GM19351 (cell line): Measurements from ENCODE around the gene CLSTN3.

Source experiments
- ATAC-seq: cut with Tn5 transposase; IDR thresholded peaks from one replicate; pipeline ENCODE4 v1.9.1; 2021; ENCODE audit warnings: mild to moderate bottlenecking, moderate library complexity; ENCODE audit not compliant: unreplicated experiment

Gene CLSTN3

DNA sequence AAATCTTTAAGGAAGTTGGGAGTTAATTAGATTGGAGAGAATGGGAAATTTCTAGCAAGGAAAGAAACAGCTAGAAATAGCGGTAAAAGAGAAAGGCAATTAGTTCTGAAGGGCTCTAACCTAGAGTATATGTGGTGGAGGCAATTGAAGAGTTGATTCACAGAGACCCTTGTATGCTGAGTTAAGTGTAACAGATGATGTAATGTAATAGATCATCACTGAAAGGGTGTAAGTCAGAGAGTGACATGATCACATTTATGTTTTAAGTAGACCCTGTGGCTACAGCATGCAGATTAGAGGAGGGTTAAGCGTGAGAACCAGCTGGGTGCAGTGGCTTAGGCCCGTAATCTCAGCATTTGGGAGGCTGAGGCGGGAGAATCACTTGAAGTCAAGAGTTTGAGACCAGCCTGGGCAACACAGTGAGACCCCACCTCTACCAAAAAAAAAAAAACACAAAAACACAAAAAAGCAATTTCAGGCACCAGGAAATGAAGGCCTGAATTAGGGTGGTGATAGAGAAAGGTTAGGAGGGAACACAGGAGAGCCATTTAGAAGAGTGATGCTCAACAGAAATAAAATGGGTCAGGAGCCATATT lies 4.4 kb upstream of the CLSTN3 start:
- ATAC-seq, result no peak

DNA sequence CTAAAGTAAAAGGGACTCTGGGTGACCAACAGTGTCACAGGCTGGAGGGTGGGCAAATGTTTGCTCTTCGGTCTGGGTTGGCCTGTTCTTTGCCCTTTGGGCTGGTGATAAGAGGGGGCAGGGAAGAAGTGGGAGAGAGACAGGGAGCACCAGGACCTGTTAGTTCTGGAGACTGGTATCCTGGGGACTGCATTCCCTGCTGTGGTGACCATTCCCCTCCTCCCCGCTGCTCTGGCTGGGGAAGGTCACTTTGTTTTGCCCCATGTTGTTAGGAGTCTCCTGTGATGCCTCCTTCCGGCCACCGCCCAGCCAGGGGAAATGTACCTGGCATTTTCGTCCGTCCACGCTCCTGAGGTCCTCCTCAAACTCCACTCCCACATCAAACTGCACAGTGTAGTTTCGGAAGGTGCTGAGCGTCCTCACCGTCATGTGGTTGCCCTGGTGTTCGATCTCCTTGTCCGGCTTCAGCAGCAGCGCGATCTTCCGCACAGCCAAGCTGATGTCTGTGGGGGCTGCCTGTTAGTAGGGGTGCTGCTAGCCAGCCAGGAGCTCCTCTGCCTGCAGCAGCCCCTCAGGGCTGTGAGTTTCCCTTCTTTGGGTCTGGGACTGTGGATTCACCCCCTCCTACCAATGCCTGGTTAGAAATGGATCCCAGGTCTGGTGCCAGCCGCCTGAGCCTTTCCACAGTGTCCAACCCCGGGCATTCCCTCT lies 2.1 kb upstream of the CLSTN3 start:
- no peak for ATAC-seq

GRCh38 chr12:7128681-7129286 lies 1.4 kb upstream of the CLSTN3 start, which contains the start of gene RBP5:
Gene RBP5 (minus strand): TSS chr12:7128889. CDS start chr12:7128775, 114 bp downstream.
- no peak for ATAC-seq

- ATAC-seq, result peak; percentile 21
These were observed 792 bp upstream of the CLSTN3 start for GRCh38 chr12:7129287-7129871.

DNA sequence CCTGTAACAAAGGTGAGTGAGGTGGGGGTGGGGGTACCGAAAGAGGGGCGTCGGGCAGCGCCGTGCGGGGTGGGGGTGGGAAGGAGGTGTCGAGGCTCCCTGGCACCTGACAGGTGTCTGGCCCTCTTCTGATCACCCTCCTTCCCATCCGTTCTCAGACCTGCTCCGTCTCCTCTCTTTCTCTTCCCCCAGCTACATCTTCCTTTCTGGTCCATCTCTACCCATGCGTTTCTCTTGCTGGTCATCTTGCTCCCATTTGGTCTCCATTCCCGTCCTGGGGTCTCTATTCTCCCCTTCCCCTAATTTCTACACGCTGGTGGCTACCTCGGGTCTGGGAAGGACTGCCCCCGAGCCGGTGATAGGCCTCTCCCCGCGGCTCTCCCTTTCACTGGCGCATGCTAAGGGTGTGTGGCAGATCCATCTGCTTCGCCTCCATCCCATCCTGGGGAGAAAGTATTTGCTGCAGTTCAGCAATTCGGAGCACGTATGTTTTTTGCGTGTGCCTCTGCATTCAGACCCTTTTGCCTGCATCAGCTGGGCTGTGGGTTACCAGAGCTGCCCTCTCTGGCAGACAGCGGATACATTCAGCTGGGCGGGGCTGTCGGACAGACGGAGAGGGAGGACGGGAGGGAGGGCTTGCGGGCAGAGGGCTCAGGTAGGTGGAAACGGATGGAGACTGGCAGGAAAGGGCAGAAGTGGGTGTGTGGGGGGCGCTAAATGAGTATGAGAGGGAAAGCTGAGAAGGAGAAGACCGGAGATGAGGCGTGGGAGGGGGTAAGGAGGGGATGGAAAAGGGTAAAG lies 730 bp downstream of the CLSTN3 start:
- ATAC-seq, result peak; percentile 33

- ATAC-seq, result no peak
These were observed 1.3 kb downstream of the CLSTN3 start for GRCh38 chr12:7131502-7131866.

GRCh38 chr12:7134396-7135166 lies 4.4 kb downstream of the CLSTN3 start:
- no peak for ATAC-seq

DNA sequence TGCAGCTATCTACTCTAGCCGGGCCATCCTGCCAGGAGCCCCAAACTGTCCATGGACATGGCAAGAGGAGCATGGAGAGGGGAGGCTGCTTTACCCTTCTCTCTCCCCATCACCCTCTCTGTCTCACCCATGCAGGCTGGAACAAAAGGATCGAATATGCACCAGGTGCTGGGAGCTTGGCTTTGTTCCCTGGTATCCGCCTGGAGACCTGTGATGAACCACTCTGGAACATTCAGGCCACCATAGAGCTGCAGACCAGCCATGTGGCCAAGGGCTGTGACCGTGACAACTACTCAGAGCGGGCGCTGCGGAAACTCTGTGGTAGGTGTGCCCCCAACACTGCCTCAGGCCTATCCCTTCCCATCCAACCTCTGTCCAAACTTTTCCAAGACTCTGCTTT lies 5.9 kb downstream of the CLSTN3 start:
- no peak for ATAC-seq

- ATAC-seq, result no peak
These were observed 6.5 kb downstream of the CLSTN3 start for GRCh38 chr12:7136676-7137075.

GRCh38 chr12:7137908-7138307 lies 7.7 kb downstream of the CLSTN3 start:
- no peak for ATAC-seq

GRCh38 chr12:7139200-7139599 lies 9.0 kb downstream of the CLSTN3 start:
- no peak for ATAC-seq

DNA sequence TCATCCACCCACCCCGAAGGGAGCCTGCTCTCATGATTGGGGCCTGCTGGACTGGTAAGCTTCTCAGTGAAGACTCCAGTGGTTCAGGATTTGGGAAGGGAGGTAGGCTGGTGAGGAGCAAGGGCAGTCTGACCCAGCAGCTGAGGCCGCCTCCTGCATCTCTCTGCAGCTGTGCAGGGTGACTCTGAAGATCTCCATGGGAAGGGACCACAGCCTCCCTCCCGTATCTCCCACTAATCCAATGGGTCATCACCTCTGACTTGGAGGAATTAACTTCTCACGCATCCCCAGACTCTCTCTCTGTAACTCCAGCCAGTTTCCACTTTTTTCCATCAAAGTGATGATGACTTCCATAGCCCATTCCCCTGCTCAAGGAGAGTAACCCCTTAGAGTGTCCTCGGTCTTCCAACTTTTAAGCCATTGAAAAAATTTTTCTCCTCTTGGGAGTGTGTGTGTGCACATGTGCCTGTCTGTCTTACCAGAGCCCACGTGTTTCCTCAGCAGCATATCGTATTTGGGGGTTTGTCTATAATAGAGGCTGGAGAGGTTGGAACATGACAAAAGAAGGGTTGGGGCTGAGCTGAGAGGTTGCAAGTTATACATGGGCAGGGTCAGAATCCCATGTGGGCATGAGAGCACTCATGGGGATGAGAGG lies 11.3 kb downstream of the CLSTN3 start:
- no peak for ATAC-seq

DNA sequence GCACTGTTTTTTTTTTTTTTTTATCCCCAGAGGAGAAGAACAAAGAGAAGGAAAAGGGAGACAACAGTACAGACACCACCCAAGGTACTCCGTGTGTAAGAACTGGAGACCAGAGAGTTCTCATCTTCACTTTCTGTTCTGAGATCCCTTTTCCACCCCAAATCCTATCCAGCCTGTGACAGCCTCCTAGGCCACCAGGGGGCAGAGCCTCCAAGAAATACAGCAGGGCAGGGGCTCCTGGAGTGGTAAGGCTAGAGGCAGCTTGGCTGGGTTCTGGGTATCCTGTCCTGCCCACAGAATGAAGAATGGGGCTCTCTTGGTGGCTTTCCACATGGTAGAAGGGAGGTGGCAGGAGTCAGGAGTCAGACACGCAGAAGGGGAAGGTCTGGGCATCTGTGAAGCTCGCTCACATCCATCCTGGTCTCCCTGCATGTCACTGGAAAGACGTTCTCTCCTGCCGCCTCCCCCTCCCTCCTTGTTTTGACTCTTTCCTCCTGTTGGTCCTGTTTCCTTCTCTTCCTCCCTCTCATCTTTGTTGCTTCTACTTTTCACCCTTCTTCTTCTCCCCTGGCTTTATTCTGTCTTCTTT lies 12.0 kb downstream of the CLSTN3 start:
- no peak for ATAC-seq

DNA sequence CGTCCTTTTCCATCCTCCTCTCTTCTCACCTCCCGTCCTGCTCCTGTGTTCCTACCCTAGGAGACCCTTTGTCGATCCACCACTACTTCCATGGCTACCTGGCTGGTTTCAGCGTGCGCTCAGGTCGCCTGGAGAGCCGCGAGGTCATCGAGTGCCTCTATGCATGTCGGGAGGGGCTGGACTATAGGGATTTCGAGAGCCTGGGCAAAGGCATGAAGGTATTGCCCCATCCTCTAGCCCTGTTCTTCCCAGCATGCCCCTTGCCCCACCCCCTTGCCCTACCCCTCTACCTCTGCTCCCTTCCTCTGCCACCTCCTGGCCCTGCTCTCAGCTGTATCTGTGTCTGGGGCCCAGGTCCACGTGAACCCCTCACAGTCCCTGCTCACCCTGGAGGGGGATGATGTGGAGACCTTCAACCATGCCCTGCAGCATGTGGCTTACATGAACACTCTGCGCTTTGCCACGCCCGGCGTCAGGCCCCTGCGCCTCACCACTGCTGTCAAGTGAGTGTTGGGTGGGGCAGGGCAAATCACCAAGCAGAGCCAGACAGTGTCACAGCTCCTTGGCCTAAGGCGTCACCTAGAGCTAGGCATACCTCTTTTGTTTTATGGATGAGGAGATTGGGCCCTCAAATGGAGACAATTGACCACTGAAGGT lies 12.8 kb downstream of the CLSTN3 start:
- ATAC-seq, result no peak

DNA sequence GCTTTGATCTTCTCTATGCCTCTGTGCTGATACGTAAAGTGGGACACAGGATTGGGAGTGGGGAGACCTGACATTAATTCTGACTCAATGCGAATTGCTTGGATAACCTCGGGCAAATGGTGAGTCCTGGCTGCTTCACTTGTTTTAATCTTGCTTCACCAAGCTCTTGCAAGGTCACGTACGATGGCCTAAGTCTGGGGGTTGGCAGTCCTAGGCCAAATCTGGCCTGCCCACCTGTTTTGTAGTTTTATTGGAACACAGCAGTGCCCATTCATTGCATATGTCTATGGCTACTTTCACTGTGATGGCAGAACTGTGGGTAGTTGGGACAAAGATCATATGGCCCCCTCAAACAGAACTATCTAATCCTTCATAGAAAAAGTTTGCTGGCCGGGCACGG lies 13.4 kb downstream of the CLSTN3 start:
- ATAC-seq, result no peak

DNA sequence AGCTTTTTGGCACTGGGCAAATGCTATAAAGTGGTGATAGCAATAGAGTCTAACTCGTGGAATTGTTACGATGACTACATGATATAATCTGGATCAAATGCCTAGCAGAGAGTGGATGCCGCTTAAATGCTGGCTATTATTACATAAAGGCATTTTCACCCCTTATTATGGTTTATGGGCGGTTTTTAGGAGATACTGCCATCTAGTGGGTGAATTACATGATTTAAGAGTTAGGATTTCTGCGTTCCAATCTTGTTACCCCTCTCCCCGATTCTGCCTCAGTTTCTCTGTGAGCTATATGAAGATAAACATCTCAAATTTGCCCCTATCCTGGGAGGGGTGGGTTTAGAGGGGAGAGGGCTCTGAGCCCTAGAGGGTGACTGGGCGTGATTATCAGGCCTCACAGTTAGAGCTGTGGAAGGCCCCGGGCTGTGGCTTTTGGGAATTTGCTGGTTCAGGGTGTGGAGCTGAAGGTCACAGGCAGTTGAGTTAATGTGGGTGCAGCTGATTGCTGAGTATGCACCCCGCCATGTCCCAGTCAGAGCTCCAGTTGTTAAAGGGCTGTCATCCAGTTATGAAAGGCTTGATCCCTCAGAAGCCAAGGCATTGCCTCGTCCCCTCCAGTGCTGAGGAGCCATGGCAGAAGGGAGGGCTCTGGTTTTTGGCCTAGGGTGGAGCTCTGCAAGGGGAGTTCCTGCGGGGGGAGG lies 14.4 kb downstream of the CLSTN3 start:
- ATAC-seq, result no peak

GRCh38 chr12:7145671-7146070 lies 15.5 kb downstream of the CLSTN3 start:
- ATAC-seq, result no peak

GRCh38 chr12:7146228-7146627 lies 16.1 kb downstream of the CLSTN3 start:
- ATAC-seq, result no peak
